ENCODE results near the gene MCTP2. TPM values are rescaled to one million over a fixed set of nuclear protein-coding genes. Genes with fewer than 3 reads are reported as not detected.

MCTP2 gene
- total RNA-seq, 4 donors from 2014 or later = 35.2 to 84.0 (median 61.2) TPM

- no peaks in the 10 kb centered on the region for H3K36me3 ChIP-seq
- peaks cover 0 to 4% of the 10 kb centered on the region in 2 donors for H3K4me1 ChIP-seq
- H3K4me3 ChIP-seq (replicated peaks in 1 of 3) = no peak overlapping the region
- no peaks in the 10 kb centered on the region for H3K9me3 ChIP-seq
- intact Hi-C loops (cut with DNase I) = no loop called here
- WGBS, 2 donors = 80 to 92% methylated on average over 9 of the region's 9 CpGs
- TF ChIP-seq CTCF (IDR thresholded peaks at IDR 0.05) = no peak
- TF ChIP-seq POLR2A (IDR thresholded peaks at IDR 0.05) = no peak
- no peak for DNase-seq
- no peak overlapping the region for H3K27ac ChIP-seq
- H3K27me3 ChIP-seq = no peaks in the 10 kb centered on the region
Observed at GRCh38 chr15:94298364-94298763, 67.0 kb downstream of the MCTP2 start.

- no peak for TF ChIP-seq CTCF (IDR thresholded peaks at IDR 0.05)
- no peak for TF ChIP-seq POLR2A (IDR thresholded peaks at IDR 0.05)
- Histone ChIP-seq H3K4me1 (peaks cover 0 to 4% of the 10 kb centered on the region in 2 donors), H3K4me3 (replicated peaks in 1 of 3) (no peak overlapping the region), H3K27ac (no peak overlapping the region), H3K27me3 (no peaks in the 10 kb centered on the region), H3K9me3 (no peaks in the 10 kb centered on the region), H3K36me3 (no peaks in the 10 kb centered on the region)
- DNase-seq = no peak
- intact Hi-C loops (cut with DNase I) = no loop called here
Observed at GRCh38 chr15:94300612-94301011, 69.3 kb downstream of the MCTP2 start.

GRCh38 chr15:94305133-94305532 is 73.8 kb downstream of the MCTP2 start:
- Histone ChIP-seq H3K4me3 (replicated peaks in 1 of 3) (no peak overlapping the region), H3K9me3 (no peaks in the 10 kb centered on the region), H3K27ac (no peak overlapping the region), H3K4me1 (peaks cover 0 to 9% of the 10 kb centered on the region in 2 donors), H3K36me3 (no peaks in the 10 kb centered on the region), H3K27me3 (no peaks in the 10 kb centered on the region)
- intact Hi-C loops (cut with DNase I) = no loop called here
- DNase-seq = no peak
- no peak for TF ChIP-seq CTCF (IDR thresholded peaks at IDR 0.05)
- TF ChIP-seq POLR2A (IDR thresholded peaks at IDR 0.05) = no peak
- 89 to 98% methylated on average over 4 of the region's 4 CpGs for WGBS, 2 donors

GRCh38 chr15:94306700-94307650 is 75.6 kb downstream of the MCTP2 start:
- 80 to 86% methylated on average over 13 of the region's 13 CpGs for WGBS, 2 donors
- no peaks in the 10 kb centered on the region for H3K9me3 ChIP-seq
- TF ChIP-seq CTCF (IDR thresholded peaks at IDR 0.05) (no peak), POLR2A (IDR thresholded peaks at IDR 0.05) (no peak)
- DNase-seq = no peak
- H3K4me1 ChIP-seq = peaks cover 0 to 9% of the 10 kb centered on the region in 2 donors
- H3K27ac ChIP-seq = peak overlapping the region in 1 of 3 donors; percentile 14
- no peaks in the 10 kb centered on the region for H3K36me3 ChIP-seq
- no peaks in the 10 kb centered on the region for H3K27me3 ChIP-seq
- no peak overlapping the region for H3K4me3 ChIP-seq (replicated peaks in 1 of 3)
- intact Hi-C loops (cut with DNase I) = no loop called here

GRCh38 chr15:94312946-94313345 is 81.6 kb downstream of the MCTP2 start:
- DNase-seq = no peak
- TF ChIP-seq POLR2A (IDR thresholded peaks at IDR 0.05) = no peak
- no peak for TF ChIP-seq CTCF (IDR thresholded peaks at IDR 0.05)
- H3K4me1 ChIP-seq = no peaks in the 10 kb centered on the region
- H3K27me3 ChIP-seq = no peaks in the 10 kb centered on the region
- no peak overlapping the region for H3K27ac ChIP-seq
- H3K4me3 ChIP-seq (replicated peaks in 1 of 3) = no peak overlapping the region
- H3K36me3 ChIP-seq = no peaks in the 10 kb centered on the region
- 90 to 94% methylated on average over 5 of the region's 5 CpGs for WGBS, 2 donors
- no peaks in the 10 kb centered on the region for H3K9me3 ChIP-seq
- intact Hi-C loops (cut with DNase I) = no loop called here
